ENCODE measurements around the gene NFIC.

GRCh38 chr19:3496392-3497273 lies 130.2 kb downstream of the NFIC start:
- TF ChIP-seq CHD2 (IDR thresholded peaks at IDR 0.05; ENCODE audit: low read length, partially characterized antibody) (no peak), CTCF (IDR thresholded peaks at IDR 0.05) (no peak), NFIC (IDR thresholded peaks at IDR 0.05; ENCODE audit: borderline replicate concordance) (no peak), YY1 (IDR thresholded peaks at IDR 0.05; ENCODE audit: low read depth) (no peak), RCOR1 (IDR thresholded peaks at IDR 0.05; ENCODE audit: low read length) (no peak), JUND (IDR thresholded peaks at IDR 0.05) (no peak), TCF12 (IDR thresholded peaks at IDR 0.05) (no peak), SIN3A (IDR thresholded peaks at IDR 0.05; ENCODE audit: borderline replicate concordance, low read depth, low read length) (no peak), MAX (IDR thresholded peaks at IDR 0.05; ENCODE audit: low read depth) (no peak), FOSL2 (IDR thresholded peaks at IDR 0.05; ENCODE audit: borderline replicate concordance, low read depth) (no peak), RAD21 (IDR thresholded peaks at IDR 0.05; ENCODE audit: low read length) (no peak), POLR2AphosphoS5 (IDR thresholded peaks at IDR 0.05; ENCODE audit: low read depth, low read length) (no peak)

Data from SK-N-SH (cell line).